DMS53 treated with DMSO at 0.1 percent for 48 hours (cell line): ENCODE data around the gene KRT83.

Experiments used
- DNase-seq: peaks from one replicate; lab custom pipeline; 2025; ENCODE audit not compliant: unreplicated experiment; lab: John Stamatoyannopoulos, UW

The KRT83 gene

GRCh38 chr12:52320784-52321400, at the start of gene KRT83:
KRT83 (minus strand) TSS chr12:52321398; CDS start chr12:52321335, 63 bp downstream.
- no peak for DNase-seq

GRCh38 chr12:52369809-52370208, 48.6 kb upstream of the KRT83 start:
- no peak for DNase-seq

GRCh38 chr12:52369211-52369610, 48.0 kb upstream of the KRT83 start:
- no peak for DNase-seq

- DNase-seq: no peak
These were observed 47.3 kb upstream of the KRT83 start for GRCh38 chr12:52368508-52368907.

- no peak for DNase-seq
These were observed 46.7 kb upstream of the KRT83 start for GRCh38 chr12:52367876-52368275.

- DNase-seq: no peak
These were observed 45.7 kb upstream of the KRT83 start, which contains the start of gene KRT85 for GRCh38 chr12:52366738-52367485. KRT85 (minus strand) TSS chr12:52367481; CDS start chr12:52367405, 76 bp downstream.

GRCh38 chr12:52364901-52365489, 43.8 kb upstream of the KRT83 start:
- DNase-seq: no peak

- no peak for DNase-seq
These were observed 42.9 kb upstream of the KRT83 start for GRCh38 chr12:52364061-52364460.

GRCh38 chr12:52363111-52363679, 42.0 kb upstream of the KRT83 start:
- no peak for DNase-seq

GRCh38 chr12:52362118-52362726, 41.0 kb upstream of the KRT83 start:
- no peak for DNase-seq

GRCh38 chr12:52361553-52361952, 40.4 kb upstream of the KRT83 start:
- DNase-seq: no peak

GRCh38 chr12:52360663-52361271, 39.6 kb upstream of the KRT83 start:
- no peak for DNase-seq

GRCh38 chr12:52360106-52360662, 39.0 kb upstream of the KRT83 start:
- DNase-seq: no peak

- no peak for DNase-seq
These were observed 38.4 kb upstream of the KRT83 start for GRCh38 chr12:52359621-52360061.

- DNase-seq: no peak
These were observed 37.6 kb upstream of the KRT83 start for GRCh38 chr12:52358575-52359350.

GRCh38 chr12:52356762-52357580, 35.8 kb upstream of the KRT83 start:
- no peak for DNase-seq

- no peak for DNase-seq
These were observed 35.0 kb upstream of the KRT83 start for GRCh38 chr12:52356031-52356761.

GRCh38 chr12:52355176-52355575, 34.0 kb upstream of the KRT83 start:
- DNase-seq: no peak
